ENCODE results near the gene MORN3.
"Not testable (repeated sequence)": the region's sequence is repeated elsewhere in the genome, so short reads cannot be mapped to it uniquely, and the experiment has no call there.

Gene MORN3, protein sequence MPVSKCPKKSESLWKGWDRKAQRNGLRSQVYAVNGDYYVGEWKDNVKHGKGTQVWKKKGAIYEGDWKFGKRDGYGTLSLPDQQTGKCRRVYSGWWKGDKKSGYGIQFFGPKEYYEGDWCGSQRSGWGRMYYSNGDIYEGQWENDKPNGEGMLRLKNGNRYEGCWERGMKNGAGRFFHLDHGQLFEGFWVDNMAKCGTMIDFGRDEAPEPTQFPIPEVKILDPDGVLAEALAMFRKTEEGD

DNA sequence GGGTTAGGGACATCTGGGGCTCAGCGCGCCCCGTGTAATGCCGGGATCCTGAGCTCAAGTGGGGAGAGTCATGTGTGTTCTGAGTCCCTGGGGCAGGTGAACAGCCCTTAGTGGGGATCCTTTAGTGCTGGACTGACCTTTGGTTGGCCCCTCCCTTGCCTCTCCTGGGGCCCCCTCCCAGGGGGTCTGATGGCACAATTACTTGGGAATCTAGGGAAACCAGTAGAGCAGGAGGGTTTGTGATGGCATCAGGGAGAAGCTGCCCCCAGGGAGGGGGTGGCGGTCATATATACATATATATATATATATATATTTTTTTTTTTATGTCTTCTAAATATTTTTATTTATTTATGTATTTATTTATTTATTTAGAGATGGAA is at the start of gene MORN3:
MORN3 (minus strand) TSS at position 134 of the 380 bp plus-strand sequence. CDS start 171 bp downstream, outside the sequence.
- in situ Hi-C loops (cut with HindIII; ENCODE audit: low pct_unique_long_range_greater_than_20kb, low sequenced_read_pairs): no loop called here
- peak in 1 of 2 experiments; percentile 54 for DNase-seq (ENCODE audit: low read depth in 1 of 2, low spot score in 1 of 2)
- no peak for TF ChIP-seq JUND (IDR thresholded peaks at IDR 0.05; ENCODE audit: low read depth)

DNA sequence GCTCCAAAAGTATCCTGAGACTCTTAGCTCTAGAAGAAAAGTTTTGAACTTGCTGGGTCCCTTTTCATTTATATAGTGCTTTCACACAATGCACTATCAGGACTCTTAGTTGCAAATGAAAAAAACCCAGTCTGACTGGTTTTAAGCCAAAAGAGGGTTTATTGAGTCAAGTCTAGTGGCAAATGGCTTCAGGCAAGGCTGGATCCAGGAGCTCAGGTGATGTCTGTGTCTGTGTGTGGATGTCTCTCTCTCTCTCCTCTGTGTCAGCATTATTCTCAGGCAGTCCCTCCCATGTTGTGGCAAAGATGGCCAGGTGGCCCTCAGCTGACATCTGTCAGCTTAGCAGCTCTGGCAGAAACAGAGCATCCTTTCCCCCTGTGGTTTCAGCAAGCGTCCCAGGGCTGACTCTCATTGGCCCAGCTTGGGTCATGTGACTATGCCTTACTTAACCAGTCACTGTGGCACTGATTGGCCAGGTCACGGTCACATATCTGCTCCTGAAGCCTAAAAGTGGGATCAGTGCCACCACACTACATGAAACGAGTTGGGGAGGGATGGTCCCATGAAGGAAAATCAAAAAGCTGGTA is 49.3 kb upstream of the MORN3 start:
- no peak for DNase-seq (ENCODE audit: low read depth in 1 of 2, low spot score in 1 of 2)
- no peak for TF ChIP-seq JUND (IDR thresholded peaks at IDR 0.05; ENCODE audit: low read depth)
- in situ Hi-C loops (cut with HindIII; ENCODE audit: low pct_unique_long_range_greater_than_20kb, low sequenced_read_pairs): no loop called here

DNA sequence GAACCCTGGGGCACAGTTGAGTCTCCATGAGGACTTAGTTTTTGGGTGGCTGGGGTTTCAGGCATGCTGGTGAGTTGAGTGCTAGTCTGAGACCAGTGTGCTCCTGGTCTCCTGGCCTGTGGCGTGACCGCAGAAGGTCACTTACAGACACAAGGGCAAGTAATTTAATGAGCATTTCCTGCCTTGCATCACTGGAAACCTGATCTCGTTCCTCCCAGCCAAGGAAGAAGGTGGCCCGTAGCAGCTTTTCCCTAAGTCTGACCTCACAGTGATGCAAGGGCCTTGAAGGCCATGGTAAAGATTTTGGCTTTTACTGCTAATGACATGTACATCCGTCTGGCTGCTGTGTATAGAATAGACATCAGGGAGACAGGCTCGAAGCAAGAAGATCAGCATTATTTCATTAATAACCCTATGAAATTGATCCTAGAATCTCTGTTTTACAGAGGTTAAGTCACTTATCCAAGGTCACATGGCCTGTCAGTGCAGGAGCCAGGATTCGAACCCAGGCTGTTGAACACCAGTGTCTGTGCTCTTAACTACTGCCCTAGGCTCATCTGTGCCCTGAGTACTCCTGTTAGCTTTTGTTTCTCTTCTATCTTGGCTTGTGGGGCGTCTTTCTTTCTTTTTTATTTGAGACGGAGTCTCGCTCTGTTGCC is 47.7 kb upstream of the MORN3 start:
- no peak for DNase-seq (ENCODE audit: low read depth in 1 of 2, low spot score in 1 of 2)
- TF ChIP-seq JUND (IDR thresholded peaks at IDR 0.05; ENCODE audit: low read depth): no peak
- in situ Hi-C loops (cut with HindIII; ENCODE audit: low pct_unique_long_range_greater_than_20kb, low sequenced_read_pairs): no loop called here

DNA sequence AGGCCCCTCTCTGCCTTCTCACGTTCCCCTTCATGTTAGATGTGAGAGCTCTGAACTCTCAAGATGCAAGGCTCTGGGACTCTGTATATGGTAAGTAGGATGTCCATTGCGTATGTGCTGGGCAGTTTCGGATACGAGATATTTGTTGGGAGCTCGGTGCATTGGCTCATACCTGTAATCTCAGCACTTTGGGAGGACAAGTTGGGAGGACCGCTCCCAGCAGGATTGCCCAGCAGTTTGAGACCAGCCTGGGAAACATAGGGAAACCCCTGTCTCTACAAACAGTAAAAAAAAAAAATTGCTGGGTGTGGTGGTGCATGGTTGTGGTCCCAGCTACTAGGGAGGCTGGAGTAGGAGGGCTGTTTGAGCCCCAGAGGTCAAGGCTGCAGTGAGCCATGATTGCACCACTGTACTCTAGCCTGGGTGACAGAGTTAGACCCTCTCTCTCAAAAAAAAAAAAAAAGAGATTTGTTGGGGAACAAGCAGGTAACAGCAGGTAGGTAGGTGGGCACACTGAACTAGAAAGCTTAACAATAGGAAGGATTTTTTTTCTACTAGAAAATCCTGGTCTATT is 46.5 kb upstream of the MORN3 start:
- no peak for DNase-seq (ENCODE audit: low read depth in 1 of 2, low spot score in 1 of 2)
- TF ChIP-seq JUND (IDR thresholded peaks at IDR 0.05; ENCODE audit: low read depth): no peak
- in situ Hi-C loops (cut with HindIII; ENCODE audit: low pct_unique_long_range_greater_than_20kb, low sequenced_read_pairs): no loop called here

DNA sequence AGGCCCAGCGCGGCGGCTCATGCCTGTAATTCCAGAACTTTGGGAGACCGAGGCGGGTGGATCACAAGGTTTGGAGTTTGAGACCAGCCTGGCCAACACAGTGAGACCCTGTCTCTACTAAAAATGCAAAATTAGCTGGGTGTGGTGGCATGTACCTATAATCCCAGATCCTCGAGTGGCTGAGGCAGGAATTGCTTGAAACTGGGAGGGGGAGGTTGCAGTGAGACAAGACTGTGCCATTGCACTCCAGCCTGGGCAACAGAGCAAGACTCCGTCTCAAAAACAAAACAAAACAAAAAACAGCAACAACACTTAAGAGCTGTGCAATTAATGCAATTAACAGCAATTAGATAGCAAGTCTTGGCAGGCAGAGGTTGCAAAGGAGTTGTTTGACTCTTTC is 45.6 kb upstream of the MORN3 start:
- in situ Hi-C loops (cut with HindIII; ENCODE audit: low pct_unique_long_range_greater_than_20kb, low sequenced_read_pairs); DNase-seq (ENCODE audit: low read depth in 1 of 2, low spot score in 1 of 2): not testable (repeated sequence)

DNA sequence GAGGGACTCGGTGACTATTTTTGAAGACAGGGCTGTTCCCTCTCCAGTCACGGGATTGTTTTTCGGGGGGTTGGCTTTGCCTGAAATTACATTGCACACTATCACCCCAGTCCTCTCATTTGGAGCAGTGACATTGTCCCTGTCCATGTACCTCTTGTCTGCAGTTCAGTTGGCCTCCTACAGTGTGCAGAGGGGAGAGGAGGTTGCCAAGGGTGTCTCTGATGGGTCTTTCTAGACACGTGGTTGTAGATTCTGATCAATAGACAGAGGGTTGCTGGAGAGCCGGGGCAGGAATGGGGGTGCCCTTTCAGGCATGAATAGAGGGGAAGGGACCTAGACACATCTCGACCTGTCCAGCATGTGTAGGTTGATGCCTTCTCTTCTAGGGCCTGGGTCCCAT is 44.3 kb upstream of the MORN3 start:
- in situ Hi-C loops (cut with HindIII; ENCODE audit: low pct_unique_long_range_greater_than_20kb, low sequenced_read_pairs): no loop called here
- no peak for DNase-seq (ENCODE audit: low read depth in 1 of 2, low spot score in 1 of 2)
- TF ChIP-seq JUND (IDR thresholded peaks at IDR 0.05; ENCODE audit: low read depth): no peak

DNA sequence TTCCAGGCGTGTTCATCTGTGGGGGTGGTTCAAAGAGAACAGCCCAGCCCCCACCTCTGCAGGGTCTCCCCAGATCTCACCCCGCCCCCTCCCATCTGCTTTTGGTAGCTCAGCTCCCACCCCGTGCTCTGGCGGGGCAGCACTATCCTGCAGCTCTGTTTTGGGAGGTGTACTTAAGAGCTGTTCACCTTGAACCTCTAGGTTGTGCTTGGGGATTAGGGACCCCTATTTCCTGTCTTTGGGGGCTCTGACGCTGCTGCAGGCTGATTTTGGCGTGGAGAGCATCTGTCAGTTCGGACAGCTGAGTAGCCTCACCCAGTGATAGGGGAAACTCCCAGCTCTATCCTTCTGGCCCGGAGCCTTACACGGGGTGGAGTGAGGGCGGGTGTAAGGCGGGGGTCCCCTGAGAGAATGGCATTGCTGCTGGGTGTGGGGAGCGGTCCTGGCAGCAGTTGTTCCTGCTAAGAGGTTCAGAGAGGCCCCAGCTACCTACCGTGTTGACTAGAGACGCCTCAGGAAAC is 43.9 kb upstream of the MORN3 start:
- in situ Hi-C loops (cut with HindIII; ENCODE audit: low pct_unique_long_range_greater_than_20kb, low sequenced_read_pairs): no loop called here
- no peak for DNase-seq (ENCODE audit: low read depth in 1 of 2, low spot score in 1 of 2)
- no peak for TF ChIP-seq JUND (IDR thresholded peaks at IDR 0.05; ENCODE audit: low read depth)

DNA sequence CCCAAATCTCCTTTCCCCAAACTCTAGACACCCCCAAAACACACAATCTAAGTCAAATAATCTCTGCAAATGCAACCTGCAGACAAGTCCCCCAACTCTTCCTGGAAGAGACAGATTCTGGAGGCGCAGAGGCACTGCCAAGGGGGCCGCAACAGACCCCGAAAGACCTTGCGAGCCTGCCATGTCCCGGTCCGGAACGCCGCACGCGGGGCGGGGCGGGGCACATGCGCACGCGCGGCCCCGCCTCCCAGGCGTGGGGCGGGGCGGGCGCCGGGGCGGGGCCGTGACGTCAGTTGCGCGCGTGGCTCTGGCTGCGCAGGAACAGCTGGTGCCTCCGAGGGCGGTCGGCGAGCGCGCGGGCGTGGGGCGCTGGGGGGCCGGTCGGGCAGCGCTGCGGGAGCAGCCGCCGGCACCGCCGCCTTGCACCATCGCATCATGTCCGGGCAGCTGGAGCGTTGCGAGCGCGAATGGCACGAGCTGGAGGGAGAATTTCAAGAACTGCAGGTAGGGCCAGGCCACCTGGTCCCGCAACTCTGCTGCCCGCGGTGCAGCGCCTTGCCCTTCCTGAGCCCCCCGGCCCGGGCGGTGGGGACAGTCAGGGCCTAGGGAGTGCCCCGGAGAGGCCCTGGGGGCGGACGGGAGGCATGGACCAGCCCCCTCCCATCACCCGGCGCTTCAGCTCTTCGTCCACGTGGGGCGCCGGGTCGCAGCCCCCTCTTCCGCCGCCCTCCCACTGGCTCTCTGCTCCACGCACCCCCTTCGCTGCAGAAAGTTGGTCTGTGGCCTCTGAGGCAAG is 43.2 kb upstream of the MORN3 start, which contains the start of gene TMEM120B:
TMEM120B (plus strand) TSS at position 292 of the 796 bp plus-strand sequence; CDS start at position 436, 144 bp downstream.
- no peak for TF ChIP-seq JUND (IDR thresholded peaks at IDR 0.05; ENCODE audit: low read depth)
- peak; percentile 85 to 89 for DNase-seq (ENCODE audit: low read depth in 1 of 2, low spot score in 1 of 2)
- in situ Hi-C loops (cut with HindIII; ENCODE audit: low pct_unique_long_range_greater_than_20kb, low sequenced_read_pairs): no loop called here

DNA sequence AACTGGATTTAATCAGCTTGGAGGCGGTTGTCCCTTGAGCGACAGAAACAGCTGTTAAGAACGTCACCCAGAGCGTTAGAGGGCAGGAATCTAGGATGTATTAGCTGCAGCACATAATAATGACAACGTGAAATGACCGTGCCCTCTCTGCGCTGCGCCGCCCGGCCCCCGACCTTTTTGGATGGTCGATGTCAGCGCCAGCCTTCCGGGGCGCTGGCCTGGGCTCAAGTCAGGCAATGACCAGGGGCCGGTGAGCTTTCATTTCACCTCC is 42.7 kb upstream of the MORN3 start:
- in situ Hi-C loops (cut with HindIII; ENCODE audit: low pct_unique_long_range_greater_than_20kb, low sequenced_read_pairs): no loop called here
- no peak for TF ChIP-seq JUND (IDR thresholded peaks at IDR 0.05; ENCODE audit: low read depth)
- DNase-seq (ENCODE audit: low read depth in 1 of 2, low spot score in 1 of 2): peak; percentile 31 to 53

DNA sequence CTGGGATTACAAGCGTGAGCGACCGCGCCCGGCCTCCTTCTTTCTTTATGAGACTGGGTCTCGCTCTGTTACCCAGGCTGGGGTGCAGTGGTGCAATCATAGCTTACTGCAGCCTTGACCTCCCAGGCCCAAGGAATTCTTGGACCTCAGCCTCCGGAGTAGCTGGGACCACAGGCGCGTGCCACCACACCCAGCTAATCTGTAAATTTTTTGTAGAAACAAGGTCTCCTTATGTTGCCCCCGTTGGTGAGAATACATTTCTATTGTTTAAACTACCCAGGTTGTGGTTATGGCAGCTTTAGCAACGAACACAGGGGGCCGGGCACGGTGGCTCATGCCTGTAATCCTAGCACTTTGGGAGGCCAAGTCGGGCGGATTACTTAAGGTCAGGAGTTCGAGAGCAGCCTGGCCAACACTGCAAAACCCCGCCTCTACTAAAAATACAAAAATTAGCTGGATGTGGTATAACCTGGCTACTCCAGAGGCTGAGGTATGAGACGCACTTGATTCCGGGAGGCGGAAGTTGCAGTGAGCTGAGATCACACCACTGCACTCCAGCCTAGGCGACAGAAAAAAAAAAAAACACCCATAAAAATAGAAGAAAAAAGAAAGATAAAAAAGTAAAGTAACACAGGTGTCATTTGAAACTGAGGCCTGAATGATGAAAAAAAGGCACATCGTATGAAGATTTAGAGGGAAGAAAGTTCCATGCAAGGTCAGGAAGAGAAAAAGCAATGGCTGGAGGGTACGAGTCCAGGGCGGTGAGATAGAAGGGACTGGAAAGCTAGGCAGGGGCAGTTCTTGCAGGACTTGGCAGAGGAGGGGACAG is 42.1 kb upstream of the MORN3 start:
- TF ChIP-seq JUND (IDR thresholded peaks at IDR 0.05; ENCODE audit: low read depth): no peak

DNA sequence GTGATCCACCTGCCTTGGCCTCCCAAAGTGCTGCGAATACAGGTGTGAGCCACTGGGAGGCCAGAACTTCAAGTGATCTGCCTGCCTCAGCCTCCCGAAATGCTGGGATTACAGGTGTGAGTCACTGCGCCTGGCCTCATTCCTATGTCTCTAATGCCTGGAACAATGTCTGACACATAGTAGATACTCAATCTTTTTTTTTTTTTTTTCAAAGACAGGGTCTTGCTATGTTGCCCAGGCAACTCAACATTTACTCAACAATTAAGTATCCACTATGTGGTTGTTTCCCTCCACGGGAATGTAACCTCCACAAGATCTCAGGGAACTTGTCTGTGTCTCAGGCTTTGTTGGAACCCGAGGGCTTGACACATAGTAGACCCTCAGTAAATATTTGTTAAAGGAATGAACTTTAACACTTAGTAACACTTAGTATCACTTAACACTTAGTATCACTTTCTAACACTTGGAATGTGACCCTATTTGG is 40.1 kb upstream of the MORN3 start:
- in situ Hi-C loops (cut with HindIII; ENCODE audit: low pct_unique_long_range_greater_than_20kb, low sequenced_read_pairs): no loop called here
- TF ChIP-seq JUND (IDR thresholded peaks at IDR 0.05; ENCODE audit: low read depth): no peak
- DNase-seq (ENCODE audit: low read depth in 1 of 2, low spot score in 1 of 2): no peak

More for the DNA sequence above, 42.1 kb upstream of the MORN3 start:
- no peak for DNase-seq (ENCODE audit: low read depth in 1 of 2, low spot score in 1 of 2)
- in situ Hi-C loops (cut with HindIII; ENCODE audit: low pct_unique_long_range_greater_than_20kb, low sequenced_read_pairs): no loop called here

DNA sequence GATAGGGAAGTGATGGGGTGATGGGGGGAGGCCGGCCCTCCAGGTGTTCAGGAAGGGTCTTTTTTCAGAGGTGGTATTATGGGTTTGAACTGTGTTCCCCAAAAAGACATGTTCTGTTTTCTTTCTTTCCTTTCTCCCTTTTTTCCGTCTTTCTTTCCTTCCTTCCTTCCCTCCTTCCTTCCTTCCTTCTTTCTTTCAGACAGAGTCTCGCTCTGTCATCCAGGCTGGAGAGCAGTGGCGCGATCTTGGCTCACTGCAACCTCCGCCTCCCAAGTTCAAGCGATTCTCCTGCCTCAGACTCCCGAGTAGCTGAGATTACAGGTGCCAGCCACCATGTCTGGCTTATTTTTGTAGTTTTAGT is 39.6 kb upstream of the MORN3 start:
- in situ Hi-C loops (cut with HindIII; ENCODE audit: low pct_unique_long_range_greater_than_20kb, low sequenced_read_pairs): not testable (repeated sequence)

More for the DNA sequence above, 39.6 kb upstream of the MORN3 start:
- DNase-seq (ENCODE audit: low read depth in 1 of 2, low spot score in 1 of 2): not testable (repeated sequence)

Data from T47D (cell line).